Psoas muscle (tissue), 8 donors: Measurements from ENCODE around the gene ARHGAP15. TPM values are rescaled to one million over a fixed set of nuclear protein-coding genes. Genes with fewer than 3 reads are reported as not detected.

Experiments
- ATAC-seq, 4 donors: fragments of 200-7000 bp; cut with Tn5 transposase; one replicate each; pipeline ENCODE4 v1.9.1; 2020; ENCODE audit warnings: moderate library complexity in 3 of 4, mild to moderate bottlenecking in 2 of 4
- DNase-seq, 2 donors: peaks; one replicate each; pipeline ENCODE4 v3.0.0-alpha.2; 2020
- H3K27ac ChIP-seq: fragments of 200-600 bp; one replicate; pipeline ENCODE4 v1.8.0; 2022
- H3K27me3 ChIP-seq, 3 donors: fragments of 200-600 bp in 1 of 3; one replicate each; pipeline versions ENCODE4 v1.6.1 to v1.8.0; 2013 to 2022; ENCODE audit warnings: low read length in 2 of 3, mild to moderate bottlenecking in 2 of 3, moderate library complexity in 1 of 3; ENCODE audit not compliant: insufficient read depth in 3 of 3
- H3K36me3 ChIP-seq, 2 donors: fragments of 200-600 bp in 1 of 2; one replicate each; pipeline versions ENCODE4 v1.6.1 to v1.8.0; 2013 to 2022; ENCODE audit warnings: low read depth in 1 of 2, mild to moderate bottlenecking in 1 of 2, moderate library complexity in 1 of 2; ENCODE audit not compliant: insufficient read depth in 1 of 2
- H3K4me1 ChIP-seq: fragments of 200-600 bp; one replicate; pipeline ENCODE4 v1.8.0; 2022
- H3K4me3 ChIP-seq: fragments of 200-600 bp; one replicate; pipeline ENCODE4 v1.8.0; 2022; ENCODE audit warnings: mild to moderate bottlenecking
- H3K9me3 ChIP-seq: fragments of 200-600 bp; one replicate; pipeline ENCODE4 v1.8.0; 2022
- WGBS, 3 donors: extraction: QIAGEN DNeasy Blood & Tissue Kit; methylation state at CpG; one replicate each; pipeline versions ENCODE4 v1.1.6 to v1.1.7; 2013; 5-methylcytosine and 5-hydroxymethylcytosine counted together
- intact Hi-C, 2 donors: fragments of 100-400 bp; cut with DNase I; formaldehyde crosslinking; loops; one replicate each; pipeline versions ENCODE4 v1.11.0 to v1.14.2; 2022
- polyA plus RNA-seq, 3 donors: library from polyadenylated mRNA; stranded (reverse); fragments of 200-250 nt; gene quantifications; one replicate each; pipeline ENCODE4 v1.2.3, GENCODE V29; 2013
- total RNA-seq, 4 donors: library from RNA; stranded (reverse); fragmentation: NEBNext Ultra II Directional in 2 of 4; extraction: Animal tissue kit (Norgen Biotek cat#: 25700) in 2 of 4; gene quantifications; one replicate each; pipeline versions ENCODE4 v1.2.1 to v1.2.4, GENCODE V29; 2021 to 2023
- TF ChIP-seq, protein P1 (sequence below): fragments of 200-600 bp; IDR thresholded peaks from one replicate; pipeline ENCODE4 v1.8.0; 2022; ENCODE audit warnings: antibody characterized with exemption
- donor health status: healthy with polysubstance abuse.
- donor health status: DM: no; HTN: no; CAD: no; lungs with moderate emphysema.
- donor health status: Bipolar disorder and iron deficiency.
- donor health status: healthy.
- donor health status: DM: yes; HTN: yes; CAD: no.
- donor health status: DM: no; HTN: no; CAD: no.
- donor health status: DM: no; HTN: no; CAD: no.
- donor health status: DM: yes; HTN: yes; CAD: no.

Gene ARHGAP15
- total and polyA plus RNA-seq, 7 donors: 0.49 to 3.1 (median 0.95) TPM

DNA sequence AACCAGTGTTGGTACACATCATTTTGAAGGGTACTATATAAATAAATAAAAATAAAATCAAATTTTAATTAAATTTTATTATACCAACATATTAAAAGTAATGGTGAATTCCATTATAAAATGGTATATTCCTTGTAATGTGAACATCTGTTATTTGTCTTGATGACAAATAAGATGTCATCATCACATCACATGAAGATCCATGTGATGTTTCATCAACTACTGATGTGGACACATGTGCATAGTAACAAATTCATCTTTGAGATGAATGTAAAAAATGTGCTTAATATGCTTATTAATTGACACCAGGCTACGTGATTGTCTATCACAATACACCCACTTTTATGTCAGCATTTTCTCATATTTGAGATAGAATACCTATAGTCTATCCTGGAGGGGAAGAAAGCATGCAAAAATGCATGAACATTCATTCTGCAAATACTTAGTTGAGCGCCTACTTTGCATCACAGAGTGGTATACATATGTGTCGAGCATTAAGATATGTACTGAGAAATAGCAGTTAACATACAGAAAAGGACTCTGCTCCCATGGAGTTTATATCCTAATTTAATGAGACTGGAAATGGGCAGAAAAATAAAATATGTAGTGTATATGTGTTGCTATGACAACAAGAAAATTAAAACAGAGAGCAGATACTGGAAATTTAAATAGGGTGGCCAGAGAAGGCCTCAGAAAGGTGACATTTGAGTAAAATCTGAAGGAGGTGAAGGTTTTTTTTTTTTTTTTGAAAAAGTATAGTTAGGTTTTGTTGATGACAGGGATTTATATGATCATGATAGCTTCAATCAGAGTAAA is 281.1 kb downstream of the ARHGAP15 start:
- no peaks in the 10 kb centered on the region for H3K4me1 ChIP-seq
- no peaks in the 10 kb centered on the region for H3K9me3 ChIP-seq
- no peak overlapping the region for H3K27ac ChIP-seq
- DNase-seq (no peak), ATAC-seq (no peak)
- TF ChIP-seq, protein P1, sequence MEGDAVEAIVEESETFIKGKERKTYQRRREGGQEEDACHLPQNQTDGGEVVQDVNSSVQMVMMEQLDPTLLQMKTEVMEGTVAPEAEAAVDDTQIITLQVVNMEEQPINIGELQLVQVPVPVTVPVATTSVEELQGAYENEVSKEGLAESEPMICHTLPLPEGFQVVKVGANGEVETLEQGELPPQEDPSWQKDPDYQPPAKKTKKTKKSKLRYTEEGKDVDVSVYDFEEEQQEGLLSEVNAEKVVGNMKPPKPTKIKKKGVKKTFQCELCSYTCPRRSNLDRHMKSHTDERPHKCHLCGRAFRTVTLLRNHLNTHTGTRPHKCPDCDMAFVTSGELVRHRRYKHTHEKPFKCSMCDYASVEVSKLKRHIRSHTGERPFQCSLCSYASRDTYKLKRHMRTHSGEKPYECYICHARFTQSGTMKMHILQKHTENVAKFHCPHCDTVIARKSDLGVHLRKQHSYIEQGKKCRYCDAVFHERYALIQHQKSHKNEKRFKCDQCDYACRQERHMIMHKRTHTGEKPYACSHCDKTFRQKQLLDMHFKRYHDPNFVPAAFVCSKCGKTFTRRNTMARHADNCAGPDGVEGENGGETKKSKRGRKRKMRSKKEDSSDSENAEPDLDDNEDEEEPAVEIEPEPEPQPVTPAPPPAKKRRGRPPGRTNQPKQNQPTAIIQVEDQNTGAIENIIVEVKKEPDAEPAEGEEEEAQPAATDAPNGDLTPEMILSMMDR: no peak
- no peaks in the 10 kb centered on the region for H3K27me3 ChIP-seq
- H3K36me3 ChIP-seq: no peaks in the 10 kb centered on the region
- intact Hi-C loops: no loop called here
- WGBS, 3 donors: 92 to 94% (median 92%) methylated on average over 3 of the region's 3 CpGs
- H3K4me3 ChIP-seq: no peak overlapping the region

DNA sequence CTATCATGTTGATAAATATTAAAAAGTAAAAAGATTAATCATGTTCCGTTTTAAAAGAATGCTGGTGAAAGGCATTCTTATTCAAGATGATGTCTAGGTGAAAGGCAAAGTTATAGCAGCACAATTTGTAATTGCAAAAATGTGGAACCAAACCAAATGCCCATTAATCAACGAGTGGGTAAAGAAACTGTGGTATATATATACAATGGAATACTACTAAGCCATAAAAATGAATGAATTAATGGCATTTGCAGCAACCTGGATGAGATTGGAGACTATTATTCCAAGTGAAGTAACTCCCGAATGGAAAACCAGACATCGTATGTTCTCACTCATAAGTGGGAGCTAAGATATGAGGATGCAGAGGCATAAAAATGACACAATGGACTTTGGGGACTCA is 286.4 kb downstream of the ARHGAP15 start:
- H3K4me3 ChIP-seq: no peak overlapping the region
- no peaks in the 10 kb centered on the region for H3K4me1 ChIP-seq
- no peaks in the 10 kb centered on the region for H3K27me3 ChIP-seq
- intact Hi-C loops: no loop called here
- ATAC-seq (no peak), DNase-seq (no peak)
- WGBS, 3 donors: 91 to 93% (median 92%) methylated on average over 4 of the region's 4 CpGs
- TF ChIP-seq, protein P1: no peak
- H3K27ac ChIP-seq: no peak overlapping the region
- H3K36me3 ChIP-seq: no peaks in the 10 kb centered on the region
- H3K9me3 ChIP-seq: no peaks in the 10 kb centered on the region

DNA sequence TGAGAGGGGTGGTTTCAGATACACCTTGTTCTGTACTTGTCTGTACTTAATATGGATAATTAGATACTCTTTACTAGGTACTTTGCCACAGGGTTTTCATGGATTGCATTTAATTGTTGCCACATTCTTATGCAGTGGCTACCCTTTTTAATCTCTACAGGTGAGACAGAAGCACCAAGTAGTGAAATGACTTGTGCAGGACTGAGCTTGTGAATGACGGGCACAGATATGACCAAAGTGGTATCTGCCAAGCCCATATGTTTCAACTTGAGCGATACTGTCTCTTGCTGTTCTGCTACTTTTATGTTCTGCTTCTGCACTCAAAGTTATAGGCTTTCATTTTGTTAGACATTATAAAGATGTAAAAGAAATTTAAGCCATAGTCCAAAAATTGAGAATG is 288.2 kb downstream of the ARHGAP15 start:
- H3K4me3 ChIP-seq: no peak overlapping the region
- H3K9me3 ChIP-seq: no peaks in the 10 kb centered on the region
- no peak overlapping the region for H3K27ac ChIP-seq

DNA sequence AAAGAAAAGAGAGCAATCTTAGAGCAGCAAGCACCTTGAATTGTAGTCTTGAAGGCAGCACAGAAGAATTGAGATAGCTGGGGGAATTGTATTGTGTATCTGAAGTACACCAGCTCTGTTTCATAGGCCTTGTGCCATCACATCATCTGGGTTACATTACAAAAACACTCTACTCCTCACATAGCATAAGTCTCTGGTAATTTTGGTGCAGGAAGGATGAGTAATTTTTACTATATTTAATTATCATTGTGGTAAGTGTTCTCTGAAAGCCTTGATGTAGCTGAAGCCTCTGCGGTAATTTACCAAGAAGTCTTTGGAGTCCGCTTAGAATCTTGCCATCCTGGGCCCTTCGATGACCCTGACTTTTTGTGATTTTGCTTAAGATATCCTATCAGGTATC is 291.1 kb downstream of the ARHGAP15 start:
- DNase-seq: no peak
- H3K27ac ChIP-seq: no peak overlapping the region
- ATAC-seq: no peak
- H3K4me3 ChIP-seq: no peak overlapping the region
- intact Hi-C loops: no loop called here
- TF ChIP-seq, protein P1: no peak
- WGBS, 3 donors: 61 to 64% (median 63%) methylated on average over 3 of the region's 3 CpGs
- no peaks in the 10 kb centered on the region for H3K27me3 ChIP-seq
- H3K9me3 ChIP-seq: no peaks in the 10 kb centered on the region
- H3K36me3 ChIP-seq: no peaks in the 10 kb centered on the region
- no peaks in the 10 kb centered on the region for H3K4me1 ChIP-seq

More for the DNA sequence above, 288.2 kb downstream of the ARHGAP15 start:
- DNase-seq (no peak), ATAC-seq (no peak)
- WGBS, 3 donors: 95 to 99% (median 97%) methylated on average over 2 of the region's 2 CpGs
- Histone ChIP-seq H3K36me3 (no peaks in the 10 kb centered on the region), H3K27me3 (no peaks in the 10 kb centered on the region), H3K4me1 (no peaks in the 10 kb centered on the region)
- TF ChIP-seq, protein P1: no peak
- intact Hi-C loops: no loop called here

DNA sequence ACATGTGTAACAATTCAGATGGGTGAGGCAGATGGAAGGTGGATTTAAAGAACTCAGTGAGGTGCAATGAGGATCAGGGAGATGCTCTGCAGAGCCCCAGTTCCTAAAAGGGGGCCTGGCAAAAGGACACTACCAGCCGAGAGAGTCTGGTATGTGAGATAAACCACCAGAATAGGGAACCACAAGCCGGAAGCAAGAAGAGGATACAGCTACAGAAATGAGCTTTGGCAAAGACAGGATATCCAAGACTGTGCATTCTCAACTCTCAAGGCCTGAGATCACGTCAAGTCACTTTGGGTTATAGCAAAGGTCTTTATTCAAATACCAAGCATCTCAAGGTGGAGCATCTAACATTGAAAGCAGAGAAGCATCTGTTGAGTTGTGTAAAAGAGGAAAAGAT is 293.5 kb downstream of the ARHGAP15 start:
- intact Hi-C loops: no loop called here
- Histone ChIP-seq H3K4me3 (no peak overlapping the region), H3K27me3 (no peaks in the 10 kb centered on the region), H3K36me3 (no peaks in the 10 kb centered on the region), H3K9me3 (no peaks in the 10 kb centered on the region), H3K27ac (no peak overlapping the region), H3K4me1 (no peaks in the 10 kb centered on the region)
- TF ChIP-seq, protein P1: no peak
- 88 to 96% (median 89%) methylated on average over 3 of the region's 3 CpGs for WGBS, 3 donors
- DNase-seq: no peak
- no peak for ATAC-seq
